Natural killer cell (primary cell): ENCODE measurements around the gene PRKN. TPM values are rescaled to one million over a fixed set of nuclear protein-coding genes. Genes with fewer than 3 reads are reported as not detected.

ENCODE experiments used
- ATAC-seq, 3 donors: fragments of 150-1000 bp in 2 of 3; fragments of 200-7000 bp in 1 of 3; cut with Tn5 transposase; 1 replicate in 1 of 3; 2 replicates in 2 of 3; pipeline ENCODE4 v1.10.0; 2021; ENCODE audit warnings: mild to moderate bottlenecking in 2 of 3, moderate library complexity in 2 of 3
- DNase-seq, 2 donors: peaks; one replicate each; pipeline versions ENCODE4 v3.0.0 to v3.0.0-alpha.2; 2013 to 2021; ENCODE audit warnings: mixed read lengths in 1 of 2
- H3K27ac ChIP-seq: one replicate; pipeline ENCODE4 v1.5.1; 2013; ENCODE audit warnings: mild to moderate bottlenecking, low read length
- H3K27me3 ChIP-seq: one replicate; pipeline ENCODE4 v1.6.1; 2013; ENCODE audit warnings: low read length; ENCODE audit not compliant: control insufficient read depth, insufficient read depth
- H3K36me3 ChIP-seq: one replicate; pipeline ENCODE4 v1.6.1; 2013; ENCODE audit warnings: low read length; ENCODE audit not compliant: control insufficient read depth, insufficient read depth
- H3K4me1 ChIP-seq: one replicate; pipeline ENCODE4 v1.6.1; 2013; ENCODE audit warnings: low read length; ENCODE audit not compliant: control insufficient read depth, insufficient read depth
- H3K4me3 ChIP-seq: one replicate; pipeline ENCODE4 v1.5.1; 2013; ENCODE audit warnings: low read length
- H3K9me3 ChIP-seq: one replicate; pipeline ENCODE4 v1.6.1; 2013; ENCODE audit warnings: low read length; ENCODE audit not compliant: control insufficient read depth, insufficient read depth
- H3K27ac Mint-ChIP-seq, 2 donors: one replicate each; pipeline ENCODE4 v1.8.0; 2022; ENCODE audit warnings: mild to moderate bottlenecking in 2 of 2, mixed read lengths in 2 of 2, moderate library complexity in 1 of 2
- H3K27me3 Mint-ChIP-seq, 2 donors: one replicate each; pipeline ENCODE4 v1.8.0; 2022; ENCODE audit warnings: low read depth in 2 of 2, mixed read lengths in 2 of 2
- H3K36me3 Mint-ChIP-seq: one replicate; pipeline ENCODE4 v1.8.0; 2022; ENCODE audit warnings: mixed read lengths
- H3K4me1 Mint-ChIP-seq, 2 donors: one replicate each; pipeline ENCODE4 v1.8.0; 2022; ENCODE audit warnings: mixed read lengths in 2 of 2
- H3K4me3 Mint-ChIP-seq: one replicate; pipeline ENCODE4 v1.8.0; 2022; ENCODE audit warnings: mild to moderate bottlenecking, moderate library complexity, mixed read lengths
- H3K9me3 Mint-ChIP-seq, 2 donors: one replicate each; pipeline ENCODE4 v1.8.0; 2022; ENCODE audit warnings: mixed read lengths in 2 of 2
- WGBS: methylation state at CpG from one replicate; pipeline ENCODE4 v1.1.7; 2013; ENCODE audit warnings: missing lambda C conversion rate; ENCODE audit not compliant: insufficient coverage; 5-methylcytosine and 5-hydroxymethylcytosine counted together
- intact Hi-C: fragments of 100-400 bp; cut with micrococcal nuclease; formaldehyde crosslinking; loops from one replicate; pipeline ENCODE4 v1.14.2; 2022
- total RNA-seq, 4 donors: library from RNA; stranded (reverse); fragments of 120-200 nt in 1 of 4; gene quantifications; one replicate each; pipeline versions ENCODE4 v1.2.3 to v1.2.4, GENCODE V29; 2013 to 2022
- TF ChIP-seq, protein P1 (sequence below): fragments of 200-600 bp; IDR thresholded peaks from one replicate; pipeline ENCODE4 v1.8.0; 2022; ENCODE audit warnings: antibody characterized with exemption

Gene PRKN
- total RNA-seq, 3 donors from 2014 or later (not counting 1 experiment from before 2014, with no cell fraction given) = 1.4 to 1.9 (median 1.9) TPM

DNA sequence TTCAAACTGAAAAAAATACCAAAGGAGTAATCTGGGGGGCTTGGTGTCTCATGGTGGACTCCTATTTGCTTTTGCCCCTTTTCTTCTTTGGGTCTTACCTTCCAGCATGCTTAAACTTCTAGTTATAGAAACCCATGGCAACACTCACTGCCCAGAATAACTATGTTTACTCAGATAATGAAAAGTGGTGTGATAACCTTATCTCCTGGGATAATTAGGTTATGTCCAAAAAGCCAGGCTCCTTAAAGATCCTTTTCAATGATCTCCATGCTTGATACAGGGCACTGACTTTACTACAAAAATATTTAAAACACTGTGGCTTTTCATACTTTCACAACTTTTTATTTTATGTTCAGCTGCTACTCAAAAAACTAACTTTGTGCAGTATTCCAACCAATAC lies 245.6 kb downstream of the PRKN start:
- Mint-ChIP-seq H3K27me3 (no peaks in the 10 kb centered on the region), H3K36me3 (peaks cover 8% of the 10 kb centered on the region), H3K9me3 (peaks cover 9 to 11% of the 10 kb centered on the region in 2 donors), H3K4me1 (no peaks in the 10 kb centered on the region), H3K4me3 (no peak overlapping the region), H3K27ac (no peak overlapping the region)
- no peaks in the 10 kb centered on the region for H3K27me3 ChIP-seq
- DNase-seq (no peak), ATAC-seq (no peak)
- H3K27ac ChIP-seq = no peak overlapping the region
- H3K36me3 ChIP-seq = no peaks in the 10 kb centered on the region
- H3K9me3 ChIP-seq = peaks cover 5% of the 10 kb centered on the region
- intact Hi-C loops = no loop called here
- no peak overlapping the region for H3K4me3 ChIP-seq
- H3K4me1 ChIP-seq = no peaks in the 10 kb centered on the region
- TF ChIP-seq, protein P1, sequence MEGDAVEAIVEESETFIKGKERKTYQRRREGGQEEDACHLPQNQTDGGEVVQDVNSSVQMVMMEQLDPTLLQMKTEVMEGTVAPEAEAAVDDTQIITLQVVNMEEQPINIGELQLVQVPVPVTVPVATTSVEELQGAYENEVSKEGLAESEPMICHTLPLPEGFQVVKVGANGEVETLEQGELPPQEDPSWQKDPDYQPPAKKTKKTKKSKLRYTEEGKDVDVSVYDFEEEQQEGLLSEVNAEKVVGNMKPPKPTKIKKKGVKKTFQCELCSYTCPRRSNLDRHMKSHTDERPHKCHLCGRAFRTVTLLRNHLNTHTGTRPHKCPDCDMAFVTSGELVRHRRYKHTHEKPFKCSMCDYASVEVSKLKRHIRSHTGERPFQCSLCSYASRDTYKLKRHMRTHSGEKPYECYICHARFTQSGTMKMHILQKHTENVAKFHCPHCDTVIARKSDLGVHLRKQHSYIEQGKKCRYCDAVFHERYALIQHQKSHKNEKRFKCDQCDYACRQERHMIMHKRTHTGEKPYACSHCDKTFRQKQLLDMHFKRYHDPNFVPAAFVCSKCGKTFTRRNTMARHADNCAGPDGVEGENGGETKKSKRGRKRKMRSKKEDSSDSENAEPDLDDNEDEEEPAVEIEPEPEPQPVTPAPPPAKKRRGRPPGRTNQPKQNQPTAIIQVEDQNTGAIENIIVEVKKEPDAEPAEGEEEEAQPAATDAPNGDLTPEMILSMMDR = no peak

DNA sequence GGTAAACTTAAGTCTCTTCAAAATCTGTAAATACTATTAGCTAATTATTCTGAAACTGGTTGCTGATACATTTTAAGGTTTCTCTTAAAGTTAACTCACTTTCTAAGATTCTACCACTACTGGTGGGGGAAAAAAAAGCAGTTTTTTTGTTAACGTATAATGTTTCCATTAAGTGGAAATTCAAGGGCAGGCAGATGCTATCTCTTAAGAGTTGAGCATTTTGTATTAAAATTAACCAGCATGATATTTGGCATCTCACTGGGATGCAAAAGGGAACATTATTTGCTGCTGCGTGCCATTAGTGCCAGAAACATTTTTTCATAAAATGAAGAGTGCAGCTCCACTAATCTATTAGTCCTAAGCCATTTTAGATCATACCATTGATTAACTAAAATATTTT lies 246.2 kb downstream of the PRKN start:
- H3K4me1 Mint-ChIP-seq = no peaks in the 10 kb centered on the region
- TF ChIP-seq, protein P1 = no peak
- 89% methylated on average over 2 of the region's 2 CpGs for WGBS
- H3K4me3 ChIP-seq = no peak overlapping the region
- H3K36me3 Mint-ChIP-seq = peaks cover 8% of the 10 kb centered on the region
- no peaks in the 10 kb centered on the region for H3K27me3 ChIP-seq
- ATAC-seq = no peak
- no peaks in the 10 kb centered on the region for H3K4me1 ChIP-seq
- intact Hi-C loops = no loop called here
- peaks cover 12 to 13% of the 10 kb centered on the region in 2 donors for H3K9me3 Mint-ChIP-seq
- H3K27me3 Mint-ChIP-seq = no peaks in the 10 kb centered on the region
- H3K36me3 ChIP-seq = no peaks in the 10 kb centered on the region
- DNase-seq = no peak
- no peak overlapping the region for H3K4me3 Mint-ChIP-seq
- H3K27ac Mint-ChIP-seq = no peak overlapping the region
- peaks cover 5% of the 10 kb centered on the region for H3K9me3 ChIP-seq
- no peak overlapping the region for H3K27ac ChIP-seq

DNA sequence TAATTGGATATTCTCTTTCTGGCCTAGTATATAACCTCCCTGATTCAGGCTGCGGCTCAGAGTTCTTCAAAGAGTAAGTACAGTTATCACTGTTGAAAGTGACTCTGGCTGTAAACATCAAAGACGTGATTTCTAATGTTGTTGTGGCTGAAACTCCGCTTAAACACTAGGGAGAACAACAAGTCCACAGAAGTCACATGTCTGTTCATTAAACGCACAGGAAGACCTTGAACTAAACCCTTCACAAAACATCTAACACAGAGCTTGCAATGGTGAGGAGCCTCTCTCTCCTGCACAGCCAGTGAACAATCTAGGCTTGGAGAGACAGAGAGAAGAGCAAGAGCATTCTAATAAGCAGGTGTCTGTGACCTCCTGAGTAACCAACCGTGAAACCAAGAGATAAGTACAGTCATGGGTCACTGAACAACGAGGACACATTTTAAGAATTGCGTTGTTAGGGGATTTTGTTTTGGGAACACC lies 249.3 kb downstream of the PRKN start:
- 87% methylated on average over 7 of the region's 7 CpGs for WGBS
- no peaks in the 10 kb centered on the region for H3K27me3 ChIP-seq
- no peaks in the 10 kb centered on the region for H3K27me3 Mint-ChIP-seq
- no peaks in the 10 kb centered on the region for H3K4me1 Mint-ChIP-seq
- DNase-seq (no peak), ATAC-seq (no peak)
- H3K36me3 Mint-ChIP-seq = peaks cover 8% of the 10 kb centered on the region
- no peaks in the 10 kb centered on the region for H3K4me1 ChIP-seq
- no peak overlapping the region for H3K4me3 Mint-ChIP-seq
- TF ChIP-seq, protein P1 = no peak
- no peak overlapping the region for H3K27ac Mint-ChIP-seq
- no peak overlapping the region for H3K27ac ChIP-seq
- H3K4me3 ChIP-seq = no peak overlapping the region
- H3K36me3 ChIP-seq = no peaks in the 10 kb centered on the region
- H3K9me3 Mint-ChIP-seq = peaks cover 13 to 16% of the 10 kb centered on the region in 2 donors
- intact Hi-C loops = no loop called here
- H3K9me3 ChIP-seq = peaks cover 5% of the 10 kb centered on the region

DNA sequence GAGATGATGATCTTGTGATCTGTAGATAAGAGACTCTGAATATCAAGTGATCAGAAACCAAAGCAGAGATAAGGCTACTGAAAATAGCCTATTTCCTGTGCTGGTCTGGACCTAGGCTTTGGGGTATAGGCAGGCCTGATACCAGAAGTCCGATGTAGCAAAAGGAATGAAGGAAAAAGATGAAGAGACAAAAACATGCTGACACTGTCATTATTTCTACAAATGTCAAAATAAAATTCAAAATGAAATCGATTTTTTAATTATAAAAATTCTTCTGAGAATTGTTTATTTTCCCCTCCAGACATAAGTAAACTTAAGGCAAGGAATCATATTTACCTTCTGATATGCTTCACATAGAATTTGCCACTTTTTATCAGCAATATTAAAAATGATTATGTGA lies 252.8 kb downstream of the PRKN start:
- DNase-seq (no peak), ATAC-seq (no peak)
- peaks cover 9 to 13% of the 10 kb centered on the region in 2 donors for H3K9me3 Mint-ChIP-seq
- Histone ChIP-seq H3K27ac (no peak overlapping the region), H3K4me3 (no peak overlapping the region), H3K36me3 (no peaks in the 10 kb centered on the region), H3K4me1 (no peaks in the 10 kb centered on the region), H3K9me3 (peaks cover 5% of the 10 kb centered on the region), H3K27me3 (no peaks in the 10 kb centered on the region)
- no peaks in the 10 kb centered on the region for H3K27me3 Mint-ChIP-seq
- peaks cover 8% of the 10 kb centered on the region for H3K36me3 Mint-ChIP-seq
- no peak overlapping the region for H3K4me3 Mint-ChIP-seq
- TF ChIP-seq, protein P1 = no peak
- no peaks in the 10 kb centered on the region for H3K4me1 Mint-ChIP-seq
- intact Hi-C loops = no loop called here
- no peak overlapping the region for H3K27ac Mint-ChIP-seq
- no CpG with 5 or more reads among the region's 2 CpGs for WGBS
